ENCODE data around the gene CLPX.
A peak's percentile ranks its signal among the peaks of the same experiment; 100 is the strongest.
"Not testable (repeated sequence)": the region's sequence is repeated elsewhere in the genome, so short reads cannot be mapped to it uniquely, and the experiment has no call there.

Gene CLPX

GRCh38 chr15:65101891-65102708 is 83.0 kb downstream of the CLPX start:
- DNase-seq (ENCODE audit: low read depth in 2 of 2): no peak

GRCh38 chr15:65101411-65101890 is 83.7 kb downstream of the CLPX start:
- peak; percentile 53 to 58 for DNase-seq (ENCODE audit: low read depth in 2 of 2)

GRCh38 chr15:65100442-65100841 is 84.7 kb downstream of the CLPX start:
- DNase-seq (ENCODE audit: low read depth in 2 of 2): no peak

GRCh38 chr15:65099801-65100200 is 85.3 kb downstream of the CLPX start:
- not testable (repeated sequence) for DNase-seq (ENCODE audit: low read depth in 2 of 2)

DNA sequence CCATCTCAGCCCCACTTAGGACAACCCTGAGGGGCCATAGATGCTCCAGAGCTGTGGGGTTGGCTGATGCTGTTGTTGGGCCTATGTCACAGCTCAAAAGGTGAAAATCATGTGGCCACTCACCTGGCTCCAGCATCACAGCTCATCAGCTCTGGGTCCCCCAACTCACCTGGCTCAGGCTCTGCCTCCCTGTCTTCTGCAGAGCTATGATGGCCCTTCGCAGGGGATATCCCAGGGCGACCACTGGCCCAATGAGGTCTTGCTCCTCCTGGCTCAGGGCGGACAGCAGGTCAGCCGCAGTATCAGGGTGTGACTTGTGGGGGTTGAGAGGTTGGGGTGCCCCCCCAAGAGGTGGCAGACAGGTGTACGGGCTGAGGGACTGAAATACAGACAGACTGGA is 85.8 kb downstream of the CLPX start:
- no peak for DNase-seq (ENCODE audit: low read depth in 2 of 2)
